IMR-90 (cell line): ENCODE measurements around the gene FAM20C. TPM values are rescaled to one million over a fixed set of nuclear protein-coding genes. Genes with fewer than 3 reads are reported as not detected.
A peak's percentile ranks its signal among the peaks of the same experiment; 100 is the strongest.

ENCODE experiments used
- ATAC-seq: fragments of 200-7000 bp; cut with Tn5 transposase; 2 replicates; pipeline ENCODE4 v1.9.1; 2020; ENCODE audit warnings: low read depth, mild to moderate bottlenecking, moderate library complexity
- BruUV-seq: library from RNA; stranded (reverse); fragments of 400-500 nt; replicated peaks from 2 replicates; lab custom pipeline; 2021; lab: Mats Ljungman, UMichigan
- CTCF ChIA-PET: fragments of 300-600 bp; formaldehyde crosslinking; extraction: SDS; loops from one replicate; lab custom pipeline; 2021; ENCODE audit warnings: antibody characterized with exemption; lab: Yijun Ruan, JAX
- POLR2A ChIA-PET: fragments of 300-600 bp; sonication (Branson Sonifier 250); formaldehyde crosslinking; loops from one replicate; lab custom pipeline; 2022; ENCODE audit warnings: antibody characterized with exemption; ENCODE audit not compliant: unreplicated experiment; lab: Charles Lee
- DNase-seq: peaks from one replicate; pipeline ENCODE4 v3.0.0; 2013
- H2AFZ ChIP-seq: replicated peaks from 2 replicates; pipeline ENCODE3; 2013; ENCODE audit warnings: low read length, mild to moderate bottlenecking; ENCODE audit not compliant: poor library complexity
- H2AK5ac ChIP-seq: 2 replicates; pipeline ENCODE4 v1.6.1; 2013; ENCODE audit warnings: low read depth, low read length, inconsistent platforms
- H2AK9ac ChIP-seq: replicated peaks from 2 replicates; pipeline ENCODE3; 2013; ENCODE audit warnings: mild to moderate bottlenecking, low read depth, low read length, moderate library complexity; ENCODE audit not compliant: poor library complexity
- H2BK120ac ChIP-seq: 2 replicates; pipeline ENCODE4 v1.6.1; 2013; ENCODE audit warnings: low read depth, low read length, inconsistent platforms
- H2BK15ac ChIP-seq: 3 replicates; pipeline ENCODE4 v1.6.1; 2013; ENCODE audit warnings: low read depth, low read length, inconsistent platforms
- H2BK20ac ChIP-seq: 2 replicates; pipeline ENCODE4 v1.6.1; 2013; ENCODE audit warnings: low read depth, mild to moderate bottlenecking, inconsistent platforms, low read length, moderate library complexity
- H2BK5ac ChIP-seq: 2 replicates; pipeline ENCODE4 v1.6.1; 2013; ENCODE audit warnings: mild to moderate bottlenecking, low read depth, low read length, inconsistent platforms; ENCODE audit not compliant: poor library complexity, severe bottlenecking
- H3K14ac ChIP-seq: replicated peaks from 2 replicates; pipeline ENCODE4 v1.6.1; 2013; ENCODE audit warnings: low read depth, low read length, inconsistent platforms
- H3K18ac ChIP-seq: 2 replicates; pipeline ENCODE4 v1.6.1; 2013; ENCODE audit warnings: low read depth, low read length, control low read depth
- H3K23ac ChIP-seq: 2 replicates; pipeline ENCODE4 v1.6.1; 2013; ENCODE audit warnings: low read depth, low read length, inconsistent platforms
- H3K27ac ChIP-seq: 2 replicates; pipeline ENCODE4 v1.5.1; 2013; ENCODE audit warnings: mild to moderate bottlenecking, control low read depth, low read length; ENCODE audit not compliant: insufficient read depth
- H3K27me3 ChIP-seq: 2 replicates; pipeline ENCODE4 v1.6.1; 2013; ENCODE audit warnings: low read length; ENCODE audit not compliant: control insufficient read depth, insufficient read depth
- H3K36me3 ChIP-seq: 2 replicates; pipeline ENCODE4 v1.6.1; 2013; ENCODE audit warnings: low read length, mixed read lengths; ENCODE audit not compliant: control insufficient read depth, insufficient read depth
- H3K4ac ChIP-seq: 2 replicates; pipeline ENCODE4 v1.6.1; 2013; ENCODE audit warnings: low read depth, low read length, inconsistent platforms
- H3K4me1 ChIP-seq: 2 replicates; pipeline ENCODE4 v1.6.1; 2013; ENCODE audit warnings: low read length, mixed read lengths; ENCODE audit not compliant: control insufficient read depth, insufficient read depth
- H3K4me2 ChIP-seq: 2 replicates; pipeline ENCODE4 v1.6.1; 2013; ENCODE audit warnings: low read depth, mild to moderate bottlenecking, control low read depth, low read length, moderate library complexity
- H3K4me3 ChIP-seq: 2 replicates; pipeline ENCODE4 v1.5.1; 2013; ENCODE audit warnings: low read depth, mild to moderate bottlenecking, control low read depth, low read length, moderate library complexity; ENCODE audit not compliant: insufficient read depth
- H3K56ac ChIP-seq: 2 replicates; pipeline ENCODE4 v1.6.1; 2013; ENCODE audit warnings: low read length, inconsistent platforms; ENCODE audit not compliant: insufficient read depth; ENCODE audit errors: extremely low read depth
- H3K79me1 ChIP-seq, 2 experiments: 2 replicates each; pipeline ENCODE4 v1.6.1; 2013; ENCODE audit warnings: low read length in 2 of 2, inconsistent platforms in 1 of 2, low read depth in 1 of 2
- H3K9ac ChIP-seq: 2 replicates; pipeline ENCODE4 v1.6.1; 2013; ENCODE audit warnings: low read depth, low read length, control low read depth
- H3K9me1 ChIP-seq: 2 replicates; pipeline ENCODE4 v1.6.1; 2013; ENCODE audit warnings: low read length, inconsistent platforms; ENCODE audit not compliant: insufficient read depth
- H3K9me3 ChIP-seq: 2 replicates; pipeline ENCODE4 v1.6.1; 2013; ENCODE audit warnings: low read length; ENCODE audit not compliant: control insufficient read depth, insufficient read depth
- H4K20me1 ChIP-seq: 2 replicates; pipeline ENCODE4 v1.6.1; 2013; ENCODE audit warnings: low read length, inconsistent platforms; ENCODE audit not compliant: insufficient read depth
- H4K5ac ChIP-seq: 2 replicates; pipeline ENCODE4 v1.6.1; 2013; ENCODE audit warnings: mild to moderate bottlenecking, low read depth, low read length, control low read depth
- H4K8ac ChIP-seq, 2 experiments: 2 replicates each; pipeline ENCODE4 v1.6.1; 2013; ENCODE audit warnings: low read depth in 2 of 2, low read length in 2 of 2, control low read depth in 1 of 2, inconsistent platforms in 1 of 2
- H4K91ac ChIP-seq: 2 replicates; pipeline ENCODE4 v1.6.1; 2013; ENCODE audit warnings: low read depth, low read length, inconsistent platforms; ENCODE audit not compliant: insufficient read depth
- BHLHE40 ChIP-seq: fragments of 150-350 bp; IDR thresholded peaks from 2 replicates; pipeline ENCODE4 v1.6.1; 2016; ENCODE audit warnings: mild to moderate bottlenecking, low read depth, low read length
- CHD1 ChIP-seq: IDR thresholded peaks from 2 replicates; pipeline ENCODE4 v1.6.1; 2012; ENCODE audit warnings: low read depth, low read length, improper control_type of control experiment
- FOS ChIP-seq: fragments of 150-350 bp; IDR thresholded peaks from 2 replicates; pipeline ENCODE4 v1.6.1; 2016; ENCODE audit warnings: low read depth, low read length
- MAZ ChIP-seq: IDR thresholded peaks from 2 replicates; pipeline ENCODE4 v1.6.1; 2012; ENCODE audit warnings: low read depth, mild to moderate bottlenecking, low read length, improper control_type of control experiment, moderate library complexity, borderline replicate concordance
- MXI1 ChIP-seq: IDR thresholded peaks from 2 replicates; pipeline ENCODE4 v1.6.1; 2012; ENCODE audit warnings: low read depth, mild to moderate bottlenecking, low read length, moderate library complexity, borderline replicate concordance
- POLR2A ChIP-seq: IDR thresholded peaks from 2 replicates; pipeline ENCODE4 v1.6.1; 2012; ENCODE audit warnings: mild to moderate bottlenecking, low read depth, low read length
- RAD21 ChIP-seq: IDR thresholded peaks from 2 replicates; pipeline ENCODE4 v1.6.1; 2012; ENCODE audit warnings: low read length, improper control_type of control experiment
- RCOR1 ChIP-seq: IDR thresholded peaks from 2 replicates; pipeline ENCODE4 v1.6.1; 2012; ENCODE audit warnings: mild to moderate bottlenecking, low read length, improper control_type of control experiment; ENCODE audit not compliant: insufficient replicate concordance
- USF2 ChIP-seq: fragments of 150-350 bp; IDR thresholded peaks from 2 replicates; pipeline ENCODE4 v1.6.1; 2017; ENCODE audit warnings: mild to moderate bottlenecking, antibody characterized with exemption, low read length, low read depth
- WGBS, 2 experiments: methylation state at CpG; one replicate each; pipeline versions ENCODE4 v1.1.5 to v1.1.7; 2013; ENCODE audit warnings: missing lambda C conversion rate in 2 of 2; ENCODE audit not compliant: insufficient read length in 1 of 2; ENCODE audit errors: extremely low coverage in 2 of 2; 5-methylcytosine and 5-hydroxymethylcytosine counted together
- dilution Hi-C: fragments of 300-500 bp; cut with HindIII; formaldehyde crosslinking; loops from one replicate; pipeline ENCODE4 v1.14.3; 2018; ENCODE audit warnings: low sequenced_read_pairs; ENCODE audit not compliant: unreplicated experiment
- in situ Hi-C: fragments of 300-500 bp; cut with MboI; formaldehyde crosslinking; loops from 3 replicates; pipeline ENCODE4 v1.14.3; 2019; ENCODE audit warnings: low sequenced_read_pairs, inconsistent platforms, mixed read lengths
- intact Hi-C: fragments of 100-400 bp; cut with micrococcal nuclease; formaldehyde crosslinking; loops from 2 replicates; pipeline ENCODE4 v1.10.0; 2022
- polyA plus RNA-seq, 3 experiments: library from polyadenylated mRNA; depleted of rRNA; stranded (reverse); fragments of >200 nt; gene quantifications; 2 replicates each; pipeline ENCODE4 v1.2.3, GENCODE V29; 2012; ENCODE audit warnings: low replicate concordance in 1 of 3
- total RNA-seq: library from RNA; depleted of rRNA; stranded (reverse); fragments of >200 nt; gene quantifications from 2 replicates; pipeline ENCODE4 v1.2.3, GENCODE V29; 2012

The FAM20C gene
- total and polyA plus RNA-seq, 2 of the 4 experiments (the other 2 are of a cell fraction) = 7.7 to 36.6 TPM

GRCh38 chr7:209416-209815, 17.0 kb downstream of the FAM20C start:
- Histone ChIP-seq H3K14ac (no peak overlapping the region), H3K36me3 (peaks cover 77% of the 10 kb centered on the region), H2BK20ac (no peak overlapping the region), H3K23ac (no peak overlapping the region), H2BK15ac (no peak overlapping the region), H3K9ac (no peak overlapping the region), H2AFZ (no peak overlapping the region), H2BK120ac (no peak overlapping the region), H3K27me3 (no peaks in the 10 kb centered on the region), H3K56ac (no peak overlapping the region), H3K4me2 (no peak overlapping the region), H3K4me1 (peaks cover 2% of the 10 kb centered on the region), H3K27ac (no peak overlapping the region), H2AK5ac (no peak overlapping the region), H2BK5ac (no peak overlapping the region), H4K5ac (no peak overlapping the region), H3K9me3 (no peaks in the 10 kb centered on the region), H3K4me3 (no peak overlapping the region), H4K8ac (no peak overlapping the region), H4K20me1 (peaks cover 61% of the 10 kb centered on the region), H2AK9ac (peak overlapping the region; percentile 9), H3K79me1 (peaks cover 24 to 76% of the 10 kb centered on the region in 2 experiments), H4K91ac (no peak overlapping the region), H3K18ac (no peak overlapping the region), H3K4ac (no peak overlapping the region), H3K9me1 (peaks cover 17% of the 10 kb centered on the region)
- no TSS peak for BruUV-seq
- dilution Hi-C loops = no loop called here
- WGBS, 2 experiments = 93% methylated on average over 3 of the region's 10 CpGs; no CpG with 5 or more reads in 1 of the 2 experiments
- in situ Hi-C loops = no loop called here
- ChIA-PET POLR2A (no interaction called here), CTCF (interaction anchor here (0.6 kb wide), 1 partner anchor 20 kb away, joined by 3 read pairs; no protein-coding TSS in a partner anchor)
- intact Hi-C loops = no loop called here
- no peak for TF ChIP-seq MXI1
- TF ChIP-seq MAZ = no peak
- TF ChIP-seq POLR2A = no peak
- no peak for TF ChIP-seq CHD1
- no peak for TF ChIP-seq RCOR1
- TF ChIP-seq RAD21 = no peak
- no peak for TF ChIP-seq USF2
- TF ChIP-seq FOS = no peak
- no peak for TF ChIP-seq BHLHE40
- ATAC-seq (no peak), DNase-seq (no peak)
